Measurements from ENCODE around the gene ABHD14A.
"Not testable (repeated sequence)": the region's sequence is repeated elsewhere in the genome, so short reads cannot be mapped to it uniquely, and the experiment has no call there.

Gene ABHD14A

GRCh38 chr3:51974963-51975851 is at the start of gene ABHD14A:
Gene ABHD14A, plus strand, starts transcription at chr3:51975064. Its CDS starts 72 bp downstream, at chr3:51975136.
- in situ Hi-C loops (cut with MboI; ENCODE audit: low sequenced_read_pairs) = no loop called here

- in situ Hi-C loops (cut with MboI; ENCODE audit: low sequenced_read_pairs) = no loop called here
Measured at GRCh38 chr3:51927061-51927977, 47.5 kb upstream of the ABHD14A start.

GRCh38 chr3:51928438-51928837 is 46.4 kb upstream of the ABHD14A start:
- in situ Hi-C loops (cut with MboI; ENCODE audit: low sequenced_read_pairs) = no loop called here

- in situ Hi-C loops (cut with MboI; ENCODE audit: low sequenced_read_pairs) = not testable (repeated sequence)
Measured at GRCh38 chr3:51928981-51929380, 45.9 kb upstream of the ABHD14A start.

- in situ Hi-C loops (cut with MboI; ENCODE audit: low sequenced_read_pairs) = no loop called here
Measured at GRCh38 chr3:51929420-51930003, 45.4 kb upstream of the ABHD14A start.

- in situ Hi-C loops (cut with MboI; ENCODE audit: low sequenced_read_pairs) = no loop called here
Measured at GRCh38 chr3:51930439-51930838, 44.4 kb upstream of the ABHD14A start.

- in situ Hi-C loops (cut with MboI; ENCODE audit: low sequenced_read_pairs) = no loop called here
Measured at GRCh38 chr3:51931756-51932155, 43.1 kb upstream of the ABHD14A start.

- in situ Hi-C loops (cut with MboI; ENCODE audit: low sequenced_read_pairs) = no loop called here
Measured at GRCh38 chr3:51932471-51933370, 42.1 kb upstream of the ABHD14A start.

- in situ Hi-C loops (cut with MboI; ENCODE audit: low sequenced_read_pairs) = no loop called here
Measured at GRCh38 chr3:51933471-51934138, 41.3 kb upstream of the ABHD14A start.

- in situ Hi-C loops (cut with MboI; ENCODE audit: low sequenced_read_pairs) = no loop called here
Measured at GRCh38 chr3:51934139-51934850, 40.6 kb upstream of the ABHD14A start.

GRCh38 chr3:51934991-51935885 is 39.6 kb upstream of the ABHD14A start:
- in situ Hi-C loops (cut with MboI; ENCODE audit: low sequenced_read_pairs) = no loop called here

- in situ Hi-C loops (cut with MboI; ENCODE audit: low sequenced_read_pairs) = no loop called here
Measured at GRCh38 chr3:51935886-51936755, 38.7 kb upstream of the ABHD14A start.

GRCh38 chr3:51937014-51937413 is 37.9 kb upstream of the ABHD14A start:
- in situ Hi-C loops (cut with MboI; ENCODE audit: low sequenced_read_pairs) = no loop called here

- in situ Hi-C loops (cut with MboI; ENCODE audit: low sequenced_read_pairs) = no loop called here
Measured at GRCh38 chr3:51937611-51938450, 37.0 kb upstream of the ABHD14A start.

GRCh38 chr3:51938780-51939425 is 36.0 kb upstream of the ABHD14A start:
- in situ Hi-C loops (cut with MboI; ENCODE audit: low sequenced_read_pairs) = no loop called here

All from HL-60/S4 treated with phorbol 12-myristate 13-acetate at 8.2 ng/mL for 4 days and 3 days (cell line).